ENCODE results near the gene KCNK18.
"Not testable (repeated sequence)": the region's sequence is repeated elsewhere in the genome, so short reads cannot be mapped to it uniquely, and the experiment has no call there.

The KCNK18 gene

GRCh38 chr10:117174439-117175214 is 22.7 kb upstream of the KCNK18 start:
- peak; percentile 42 for DNase-seq

- DNase-seq, result no peak
These were observed 21.9 kb upstream of the KCNK18 start for GRCh38 chr10:117175215-117175900.

GRCh38 chr10:117175901-117176534 is 21.3 kb upstream of the KCNK18 start:
- DNase-seq, result peak; percentile 66

GRCh38 chr10:117178190-117178589 is 19.1 kb upstream of the KCNK18 start:
- DNase-seq, result no peak

- DNase-seq, result no peak
These were observed 13.0 kb upstream of the KCNK18 start for GRCh38 chr10:117184296-117184695.

GRCh38 chr10:117184821-117185220 is 12.5 kb upstream of the KCNK18 start:
- no peak for DNase-seq

- not testable (repeated sequence) for DNase-seq
These were observed 11.5 kb upstream of the KCNK18 start for GRCh38 chr10:117185817-117186216.

- peak; percentile 60 for DNase-seq
These were observed 10.3 kb upstream of the KCNK18 start for GRCh38 chr10:117186832-117187615.

- peak; percentile 7 for DNase-seq
These were observed 8.9 kb upstream of the KCNK18 start for GRCh38 chr10:117188371-117188770.

- no peak for DNase-seq
These were observed 7.7 kb upstream of the KCNK18 start for GRCh38 chr10:117189557-117189956.

- no peak for DNase-seq
These were observed 799 bp downstream of the KCNK18 start for GRCh38 chr10:117198088-117198487.

GRCh38 chr10:117201826-117202225 is 4.5 kb downstream of the KCNK18 start:
- no peak for DNase-seq

- no peak for DNase-seq
These were observed 7.0 kb downstream of the KCNK18 start for GRCh38 chr10:117204316-117204715.

- DNase-seq, result no peak
These were observed 14.9 kb downstream of the KCNK18 start for GRCh38 chr10:117212176-117212575.

- DNase-seq, result no peak
These were observed 17.1 kb downstream of the KCNK18 start for GRCh38 chr10:117214401-117214800.

GRCh38 chr10:117215079-117215478 is 17.8 kb downstream of the KCNK18 start:
- no peak for DNase-seq

- DNase-seq, result no peak
These were observed 18.7 kb downstream of the KCNK18 start for GRCh38 chr10:117216028-117216427.

- peak; percentile 47 for DNase-seq
These were observed 19.4 kb downstream of the KCNK18 start for GRCh38 chr10:117216611-117217195.

- no peak for DNase-seq
These were observed 20.0 kb downstream of the KCNK18 start for GRCh38 chr10:117217196-117217761.

GRCh38 chr10:117218654-117219053 is 21.4 kb downstream of the KCNK18 start:
- DNase-seq, result no peak

- DNase-seq, result no peak
These were observed 23.9 kb downstream of the KCNK18 start for GRCh38 chr10:117221156-117221711.

- DNase-seq, result no peak
These were observed 25.3 kb downstream of the KCNK18 start for GRCh38 chr10:117222552-117222951.

Data from HCEC 1CT (cell line).